Upper lobe of right lung (tissue), 1 donor: ENCODE results near the gene P2RY14. TPM values are rescaled to one million over a fixed set of nuclear protein-coding genes. Genes with fewer than 3 reads are reported as not detected.

Experiments
- ATAC-seq: fragments of 200-7000 bp; cut with Tn5 transposase; one replicate; pipeline ENCODE4 v1.9.1; 2020; ENCODE audit warnings: mild to moderate bottlenecking, moderate library complexity
- DNase-seq: peaks from one replicate; pipeline ENCODE4 v3.0.0-alpha.2; 2020
- H3K27ac ChIP-seq: fragments of 200-600 bp; one replicate; pipeline ENCODE4 v1.8.0; 2022
- H3K27me3 ChIP-seq: fragments of 200-600 bp; one replicate; pipeline ENCODE4 v1.8.0; 2022; ENCODE audit warnings: mild to moderate bottlenecking
- H3K36me3 ChIP-seq: fragments of 200-600 bp; one replicate; pipeline ENCODE4 v1.8.0; 2022
- H3K4me1 ChIP-seq: fragments of 200-600 bp; one replicate; pipeline ENCODE4 v1.8.0; 2022
- H3K4me3 ChIP-seq: fragments of 200-600 bp; one replicate; pipeline ENCODE4 v1.8.0; 2022; ENCODE audit warnings: mild to moderate bottlenecking
- H3K9me3 ChIP-seq: fragments of 200-600 bp; one replicate; pipeline ENCODE4 v1.8.0; 2022
- intact Hi-C: fragments of 100-400 bp; cut with DNase I; formaldehyde crosslinking; loops from one replicate; pipeline ENCODE4 v1.11.0; 2022
- total RNA-seq: library from RNA; stranded (reverse); fragmentation: NEBNext Ultra II Directional; extraction: Animal tissue kit (Norgen Biotek cat#: 25700); gene quantifications from one replicate; pipeline ENCODE4 v1.2.1, GENCODE V29; 2021
- TF ChIP-seq, protein P1 (sequence below): fragments of 200-600 bp; IDR thresholded peaks from one replicate; pipeline ENCODE4 v1.8.0; 2022; ENCODE audit warnings: antibody characterized with exemption
- donor health status: DM: no; HTN: yes; CAD: no; lungs with severe emphysema.

Gene P2RY14
- total RNA-seq, 1 donor from 2014 or later, result 7.2 TPM

- Histone ChIP-seq H3K36me3 (no peaks in the 10 kb centered on the region), H3K27ac (no peak overlapping the region), H3K27me3 (no peaks in the 10 kb centered on the region), H3K4me1 (no peaks in the 10 kb centered on the region), H3K9me3 (no peaks in the 10 kb centered on the region), H3K4me3 (no peak overlapping the region)
- intact Hi-C loops, result no loop called here
- no peak for DNase-seq
- TF ChIP-seq, protein P1, sequence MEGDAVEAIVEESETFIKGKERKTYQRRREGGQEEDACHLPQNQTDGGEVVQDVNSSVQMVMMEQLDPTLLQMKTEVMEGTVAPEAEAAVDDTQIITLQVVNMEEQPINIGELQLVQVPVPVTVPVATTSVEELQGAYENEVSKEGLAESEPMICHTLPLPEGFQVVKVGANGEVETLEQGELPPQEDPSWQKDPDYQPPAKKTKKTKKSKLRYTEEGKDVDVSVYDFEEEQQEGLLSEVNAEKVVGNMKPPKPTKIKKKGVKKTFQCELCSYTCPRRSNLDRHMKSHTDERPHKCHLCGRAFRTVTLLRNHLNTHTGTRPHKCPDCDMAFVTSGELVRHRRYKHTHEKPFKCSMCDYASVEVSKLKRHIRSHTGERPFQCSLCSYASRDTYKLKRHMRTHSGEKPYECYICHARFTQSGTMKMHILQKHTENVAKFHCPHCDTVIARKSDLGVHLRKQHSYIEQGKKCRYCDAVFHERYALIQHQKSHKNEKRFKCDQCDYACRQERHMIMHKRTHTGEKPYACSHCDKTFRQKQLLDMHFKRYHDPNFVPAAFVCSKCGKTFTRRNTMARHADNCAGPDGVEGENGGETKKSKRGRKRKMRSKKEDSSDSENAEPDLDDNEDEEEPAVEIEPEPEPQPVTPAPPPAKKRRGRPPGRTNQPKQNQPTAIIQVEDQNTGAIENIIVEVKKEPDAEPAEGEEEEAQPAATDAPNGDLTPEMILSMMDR, result no peak
- ATAC-seq, result peak; percentile 44
Observed at GRCh38 chr3:151230646-151231045, 47.7 kb downstream of the P2RY14 start.

DNA sequence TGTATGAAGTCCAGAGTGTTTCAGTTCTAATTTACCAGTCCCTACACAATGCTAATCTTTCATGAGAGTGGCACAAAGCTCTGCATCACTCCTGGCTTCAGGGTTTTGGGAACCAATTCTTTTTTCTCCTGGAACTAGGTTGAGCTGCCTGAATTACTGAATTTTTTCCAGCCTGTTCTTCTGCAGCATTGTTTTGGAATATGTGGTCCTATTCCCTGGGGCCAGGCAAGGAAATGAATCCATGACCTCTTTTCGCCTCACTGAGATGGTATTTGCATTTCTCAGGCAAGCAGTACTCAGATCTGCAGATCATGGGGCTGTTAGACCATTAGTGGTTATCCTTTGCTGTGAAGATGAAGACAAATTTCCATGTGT is 49.7 kb downstream of the P2RY14 start:
- Histone ChIP-seq H3K36me3 (no peaks in the 10 kb centered on the region), H3K27ac (no peak overlapping the region), H3K9me3 (no peaks in the 10 kb centered on the region), H3K27me3 (no peaks in the 10 kb centered on the region), H3K4me3 (no peak overlapping the region), H3K4me1 (no peaks in the 10 kb centered on the region)
- ATAC-seq (no peak), DNase-seq (no peak)
- intact Hi-C loops, result loop anchor here (10.0 kb wide), 1 partner anchor 56 kb away; no protein-coding TSS in a partner anchor
- TF ChIP-seq, protein P1, result no peak

GRCh38 chr3:151227807-151228665 is 50.3 kb downstream of the P2RY14 start:
- Histone ChIP-seq H3K27ac (no peak overlapping the region), H3K4me1 (no peaks in the 10 kb centered on the region), H3K27me3 (no peaks in the 10 kb centered on the region), H3K9me3 (no peaks in the 10 kb centered on the region), H3K4me3 (no peak overlapping the region), H3K36me3 (no peaks in the 10 kb centered on the region)
- peak; percentile 95 for ATAC-seq
- TF ChIP-seq, protein P1, result peak; percentile 92
- peak; percentile 72 for DNase-seq
- intact Hi-C loops, result loop anchor here (10.0 kb wide), 1 partner anchor 57 kb away; no protein-coding TSS in a partner anchor

DNA sequence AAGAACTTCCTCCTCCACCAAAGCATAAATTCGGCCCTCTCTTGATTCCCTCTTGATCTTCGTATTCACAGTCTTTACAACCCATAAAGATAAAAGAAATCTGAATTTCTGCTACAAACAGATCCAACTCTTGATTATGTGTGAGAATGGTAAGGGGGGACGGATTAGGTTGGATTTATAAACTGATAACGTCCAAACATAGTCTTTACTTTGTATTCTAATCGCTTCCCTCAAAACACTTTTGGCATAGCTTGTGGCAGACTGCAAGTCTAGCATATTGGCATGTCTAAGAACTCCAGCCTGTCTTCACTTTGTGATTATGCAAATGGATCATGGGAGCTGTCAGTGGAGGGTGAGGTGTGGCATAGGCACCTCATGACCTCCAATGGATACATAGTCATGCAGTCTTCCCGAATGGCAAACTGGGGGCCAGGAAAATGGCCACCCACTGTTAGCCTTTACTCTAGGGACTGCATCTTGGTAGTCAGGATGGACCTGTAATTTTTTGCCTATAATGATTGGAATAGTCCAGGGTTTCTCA is 51.0 kb downstream of the P2RY14 start:
- intact Hi-C loops, result loop anchor here (10.0 kb wide), 1 partner anchor 57 kb away; no protein-coding TSS in a partner anchor
- H3K36me3 ChIP-seq, result no peaks in the 10 kb centered on the region
- TF ChIP-seq, protein P1, result no peak
- DNase-seq, result no peak
- H3K9me3 ChIP-seq, result no peaks in the 10 kb centered on the region
- peak overlapping the region; percentile 7 for H3K27ac ChIP-seq
- H3K27me3 ChIP-seq, result no peaks in the 10 kb centered on the region
- ATAC-seq, result peak; percentile 50
- H3K4me1 ChIP-seq, result no peaks in the 10 kb centered on the region
- H3K4me3 ChIP-seq, result no peak overlapping the region

DNA sequence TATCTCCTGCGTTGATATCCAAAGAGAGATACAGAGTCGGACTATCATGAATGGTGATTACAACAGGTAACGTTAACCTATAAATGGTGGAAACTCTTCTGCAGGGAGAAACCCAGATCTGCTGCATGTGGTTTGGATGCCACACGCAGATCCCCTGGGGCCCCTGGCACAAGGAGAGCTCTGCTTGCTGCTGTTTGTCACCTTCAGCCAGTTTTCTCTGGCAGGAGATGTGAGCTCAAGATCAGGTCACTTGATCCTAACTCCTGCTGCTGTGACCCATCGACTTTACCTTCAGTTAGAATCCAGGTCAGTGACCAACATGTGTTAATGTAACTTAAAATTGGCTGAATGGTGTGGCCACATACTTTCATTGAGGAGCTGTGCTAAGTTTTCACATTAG is 51.5 kb downstream of the P2RY14 start:
- Histone ChIP-seq H3K27ac (peak overlapping the region; percentile 7), H3K27me3 (no peaks in the 10 kb centered on the region), H3K36me3 (no peaks in the 10 kb centered on the region), H3K4me3 (no peak overlapping the region), H3K9me3 (no peaks in the 10 kb centered on the region), H3K4me1 (no peaks in the 10 kb centered on the region)
- TF ChIP-seq, protein P1, result no peak
- no peak for DNase-seq
- ATAC-seq, result no peak
- intact Hi-C loops, result loop anchor here (10.0 kb wide), 1 partner anchor 58 kb away; no protein-coding TSS in a partner anchor
